Nephron (organoid): ENCODE measurements around the gene VAPA.

Experiments
- H3K27ac Mint-ChIP-seq, 3 experiments: 2 replicates each; pipeline ENCODE4 v1.8.0; 2020; ENCODE audit warnings: mixed read lengths in 3 of 3, mild to moderate bottlenecking in 2 of 3, moderate library complexity in 1 of 3
- H3K27me3 Mint-ChIP-seq: 2 replicates; pipeline ENCODE4 v1.8.0; 2021; ENCODE audit warnings: low read depth, mild to moderate bottlenecking, moderate library complexity, mixed read lengths
- H3K36me3 Mint-ChIP-seq: 2 replicates; pipeline ENCODE4 v1.8.0; 2020; ENCODE audit warnings: low read depth, mixed read lengths
- H3K4me1 Mint-ChIP-seq: 2 replicates; pipeline ENCODE4 v1.8.0; 2020; ENCODE audit warnings: mixed read lengths
- H3K4me3 Mint-ChIP-seq, 3 experiments: 2 replicates each; pipeline ENCODE4 v1.8.0; 2020; ENCODE audit warnings: mild to moderate bottlenecking in 3 of 3, mixed read lengths in 3 of 3, moderate library complexity in 2 of 3
- H3K9me3 Mint-ChIP-seq: 2 replicates; pipeline ENCODE4 v1.8.0; 2020; ENCODE audit warnings: mixed read lengths
- TF ChIP-seq, protein P1 (sequence below), 3 experiments: fragments of 200-600 bp; sonication (generic); IDR thresholded peaks; one replicate each; pipeline ENCODE4 v1.5.0; 2021; ENCODE audit warnings: antibody characterized with exemption in 3 of 3; ENCODE audit not compliant: unreplicated experiment in 3 of 3

The VAPA gene

DNA sequence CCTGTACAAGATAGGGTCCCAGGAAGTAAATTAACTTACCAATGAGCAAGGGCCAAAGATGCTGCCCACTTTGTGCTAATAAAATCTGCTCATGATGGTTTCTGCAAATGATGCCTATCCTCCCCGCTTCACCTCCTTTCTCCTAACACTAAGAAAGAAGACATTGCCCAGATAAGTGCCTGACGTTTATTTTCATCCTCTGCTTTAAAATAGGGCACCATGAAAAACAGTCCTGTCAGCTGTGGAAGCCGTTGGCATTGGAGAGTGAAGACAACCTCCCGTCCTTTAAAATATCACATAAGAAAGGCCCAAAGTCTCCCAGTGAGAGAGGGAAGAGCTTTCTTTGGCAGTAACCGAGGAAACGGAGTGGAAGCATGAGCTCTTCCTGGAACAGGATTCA is 29.7 kb upstream of the VAPA start:
- Mint-ChIP-seq H3K4me3 (no peak overlapping the region), H3K27me3 (no peaks in the 10 kb centered on the region), H3K27ac (no peak overlapping the region)

DNA sequence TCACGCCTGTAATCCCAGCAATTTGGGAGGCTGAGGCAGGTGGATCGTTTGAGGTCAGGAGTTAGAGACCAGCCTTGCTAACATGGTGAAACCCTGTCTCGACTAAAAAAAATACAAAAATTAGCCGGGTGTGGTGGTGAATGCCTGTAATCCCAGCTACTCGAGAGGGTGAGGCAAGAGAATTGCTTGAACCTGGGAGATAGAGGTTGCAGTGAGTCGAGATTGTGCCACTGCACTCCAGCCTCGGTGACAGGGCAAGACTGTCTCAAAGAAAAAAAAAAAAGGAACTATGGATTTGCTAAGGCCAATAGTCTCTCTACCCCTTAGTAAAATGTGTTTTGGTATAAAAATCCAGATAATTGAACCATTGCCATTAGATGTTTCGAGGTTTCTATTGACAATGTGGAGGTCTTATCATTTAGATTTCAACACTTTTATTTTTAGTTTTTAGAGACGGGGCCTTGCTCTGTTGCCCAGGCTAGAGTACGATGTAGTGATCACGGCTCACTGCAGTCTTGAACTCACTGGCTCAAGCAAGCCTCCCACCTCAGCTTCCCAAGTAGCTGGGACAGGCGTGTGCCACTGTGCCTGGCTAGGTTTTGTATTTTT is 29.2 kb upstream of the VAPA start:
- H3K27me3 Mint-ChIP-seq: no peaks in the 10 kb centered on the region
- TF ChIP-seq, protein P1, sequence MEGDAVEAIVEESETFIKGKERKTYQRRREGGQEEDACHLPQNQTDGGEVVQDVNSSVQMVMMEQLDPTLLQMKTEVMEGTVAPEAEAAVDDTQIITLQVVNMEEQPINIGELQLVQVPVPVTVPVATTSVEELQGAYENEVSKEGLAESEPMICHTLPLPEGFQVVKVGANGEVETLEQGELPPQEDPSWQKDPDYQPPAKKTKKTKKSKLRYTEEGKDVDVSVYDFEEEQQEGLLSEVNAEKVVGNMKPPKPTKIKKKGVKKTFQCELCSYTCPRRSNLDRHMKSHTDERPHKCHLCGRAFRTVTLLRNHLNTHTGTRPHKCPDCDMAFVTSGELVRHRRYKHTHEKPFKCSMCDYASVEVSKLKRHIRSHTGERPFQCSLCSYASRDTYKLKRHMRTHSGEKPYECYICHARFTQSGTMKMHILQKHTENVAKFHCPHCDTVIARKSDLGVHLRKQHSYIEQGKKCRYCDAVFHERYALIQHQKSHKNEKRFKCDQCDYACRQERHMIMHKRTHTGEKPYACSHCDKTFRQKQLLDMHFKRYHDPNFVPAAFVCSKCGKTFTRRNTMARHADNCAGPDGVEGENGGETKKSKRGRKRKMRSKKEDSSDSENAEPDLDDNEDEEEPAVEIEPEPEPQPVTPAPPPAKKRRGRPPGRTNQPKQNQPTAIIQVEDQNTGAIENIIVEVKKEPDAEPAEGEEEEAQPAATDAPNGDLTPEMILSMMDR (IDR thresholded peaks at IDR 0.05; ENCODE audit: unreplicated experiment in 3 of 3): no peak
- no peaks in the 10 kb centered on the region for H3K9me3 Mint-ChIP-seq
- no peak overlapping the region for H3K27ac Mint-ChIP-seq
- no peaks in the 10 kb centered on the region for H3K4me1 Mint-ChIP-seq
- H3K4me3 Mint-ChIP-seq: no peak overlapping the region
- no peaks in the 10 kb centered on the region for H3K36me3 Mint-ChIP-seq

More for the DNA sequence above, 29.7 kb upstream of the VAPA start:
- H3K36me3 Mint-ChIP-seq: no peaks in the 10 kb centered on the region
- H3K4me1 Mint-ChIP-seq: no peaks in the 10 kb centered on the region
- TF ChIP-seq, protein P1 (IDR thresholded peaks at IDR 0.05; ENCODE audit: unreplicated experiment in 3 of 3): no peak
- no peaks in the 10 kb centered on the region for H3K9me3 Mint-ChIP-seq

DNA sequence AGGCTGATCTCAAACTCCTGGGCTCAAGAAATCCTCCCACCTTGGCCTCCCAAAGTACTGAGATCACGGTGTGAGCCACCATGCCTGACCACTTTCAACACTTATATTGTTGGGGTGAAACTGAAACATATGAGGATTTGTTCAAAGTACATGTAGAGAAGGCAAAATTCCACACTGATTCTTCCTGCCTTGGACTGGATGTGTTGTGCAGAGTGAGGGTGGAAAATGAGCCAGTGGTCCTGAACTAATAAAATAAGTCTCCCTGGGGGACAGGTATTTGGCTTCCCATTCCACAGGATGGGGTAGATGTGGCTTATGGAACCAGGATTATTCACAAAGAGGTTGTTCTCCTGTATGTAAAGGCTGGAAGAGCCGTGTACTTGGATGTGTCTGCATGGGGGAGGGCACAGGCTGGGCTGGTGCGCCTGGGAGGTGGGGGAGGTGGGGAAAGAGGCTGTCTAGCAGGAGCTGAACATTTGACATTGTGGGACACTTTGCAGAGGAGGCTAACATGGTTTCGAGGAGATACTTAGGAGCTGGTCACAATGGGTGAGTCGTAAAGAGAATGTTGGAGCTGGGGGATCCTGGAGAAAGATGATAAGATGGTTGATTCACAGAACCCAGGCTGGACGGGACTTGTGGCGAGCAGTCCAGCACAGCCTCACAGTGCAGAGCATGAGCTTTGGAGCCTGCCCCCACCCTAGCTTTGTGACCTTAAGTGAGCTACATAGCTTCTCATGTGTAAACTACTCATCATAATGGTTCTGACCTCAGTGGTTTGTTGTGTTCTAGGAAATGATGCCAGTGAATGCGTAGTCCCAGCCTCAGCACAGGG is 28.4 kb upstream of the VAPA start, which contains the start of gene TXNDC2:
TSS of gene TXNDC2 (plus strand) at position 804 of the 835 bp plus-strand sequence. CDS start 708 bp downstream, outside the sequence.
- Mint-ChIP-seq H3K4me3 (no peak within 1 kb of the TSS), H3K36me3 (no peaks in the 10 kb centered on the region), H3K4me1 (no peaks in the 10 kb centered on the region), H3K27ac (no peak within 1 kb of the TSS), H3K27me3 (no peaks in the 10 kb centered on the region), H3K9me3 (no peaks in the 10 kb centered on the region)
- TF ChIP-seq, protein P1 (IDR thresholded peaks at IDR 0.05; ENCODE audit: unreplicated experiment in 3 of 3): no peak

DNA sequence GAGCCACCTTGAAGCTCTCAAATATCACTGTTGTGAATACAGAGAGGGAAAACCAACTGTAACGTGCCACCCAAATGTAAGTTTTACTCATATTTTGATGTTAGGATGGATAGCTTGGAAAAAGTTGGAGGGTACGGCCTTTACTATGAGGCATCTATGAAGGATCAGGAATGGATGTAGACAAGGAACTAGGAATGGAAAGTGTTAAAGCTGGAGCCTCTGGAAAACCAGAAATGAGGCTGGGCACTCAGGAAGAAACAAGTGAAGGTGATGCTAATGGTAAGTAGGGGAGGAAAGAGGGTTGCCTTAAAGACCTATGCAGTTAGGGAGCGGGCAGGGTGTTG is 27.8 kb upstream of the VAPA start:
- no peak overlapping the region for H3K4me3 Mint-ChIP-seq
- H3K27ac Mint-ChIP-seq: no peak overlapping the region
- H3K9me3 Mint-ChIP-seq: no peaks in the 10 kb centered on the region
- no peaks in the 10 kb centered on the region for H3K4me1 Mint-ChIP-seq
- H3K36me3 Mint-ChIP-seq: no peaks in the 10 kb centered on the region
- TF ChIP-seq, protein P1 (IDR thresholded peaks at IDR 0.05; ENCODE audit: unreplicated experiment in 3 of 3): no peak
- H3K27me3 Mint-ChIP-seq: no peaks in the 10 kb centered on the region

DNA sequence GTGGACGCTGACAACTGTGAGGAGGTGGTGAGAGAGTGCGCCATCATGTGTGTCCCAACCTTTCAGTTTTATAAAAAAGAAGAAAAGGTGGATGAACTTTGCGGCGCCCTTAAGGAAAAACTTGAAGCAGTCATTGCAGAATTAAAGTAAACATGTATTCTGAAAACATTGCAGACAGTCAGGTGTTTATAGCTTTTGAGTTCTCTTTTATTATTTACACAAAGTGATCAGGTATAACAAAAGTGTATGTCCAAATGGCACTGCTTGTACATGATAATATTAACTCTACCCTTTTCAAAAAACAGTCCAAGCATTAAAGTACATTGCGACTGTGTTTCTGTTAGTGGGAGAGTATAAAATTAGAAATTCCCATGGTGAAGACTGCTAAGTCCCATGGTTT is 25.8 kb upstream of the VAPA start:
- Mint-ChIP-seq H3K4me3 (no peak overlapping the region), H3K9me3 (no peaks in the 10 kb centered on the region), H3K27me3 (no peaks in the 10 kb centered on the region), H3K36me3 (no peaks in the 10 kb centered on the region), H3K27ac (no peak overlapping the region), H3K4me1 (no peaks in the 10 kb centered on the region)
- TF ChIP-seq, protein P1 (IDR thresholded peaks at IDR 0.05; ENCODE audit: unreplicated experiment in 3 of 3): no peak
